Left forelimb (tissue), 1 donor: ENCODE results near the gene FHIT.
"Not testable (repeated sequence)": the region's sequence is repeated elsewhere in the genome, so short reads cannot be mapped to it uniquely, and the experiment has no call there.

Experiments
- DNase-seq: peaks from one replicate; pipeline ENCODE4 v3.0.0-alpha.2; 2018; ENCODE audit warnings: low spot score

Gene FHIT

GRCh38 chr3:60919296-60919695, 332.0 kb downstream of the FHIT start:
- no peak for DNase-seq

GRCh38 chr3:60917141-60917540, 334.1 kb downstream of the FHIT start:
- no peak for DNase-seq

- DNase-seq = no peak
Observed at GRCh38 chr3:60916546-60916945, 334.7 kb downstream of the FHIT start.

GRCh38 chr3:60913474-60913873, 337.8 kb downstream of the FHIT start:
- no peak for DNase-seq

- DNase-seq = no peak
Observed at GRCh38 chr3:60912876-60913275, 338.4 kb downstream of the FHIT start.

- no peak for DNase-seq
Observed at GRCh38 chr3:60912142-60912541, 339.1 kb downstream of the FHIT start.

- DNase-seq = no peak
Observed at GRCh38 chr3:60909526-60909925, 341.7 kb downstream of the FHIT start.

- no peak for DNase-seq
Observed at GRCh38 chr3:60906283-60906682, 345.0 kb downstream of the FHIT start.

GRCh38 chr3:60898321-60898720, 352.9 kb downstream of the FHIT start:
- no peak for DNase-seq

- DNase-seq = no peak
Observed at GRCh38 chr3:60893946-60894345, 357.3 kb downstream of the FHIT start.

- DNase-seq = no peak
Observed at GRCh38 chr3:60890226-60890625, 361.0 kb downstream of the FHIT start.

- not testable (repeated sequence) for DNase-seq
Observed at GRCh38 chr3:60888952-60889351, 362.3 kb downstream of the FHIT start.

GRCh38 chr3:60887574-60887973, 363.7 kb downstream of the FHIT start:
- DNase-seq = no peak

- DNase-seq = no peak
Observed at GRCh38 chr3:60886518-60886917, 364.7 kb downstream of the FHIT start.

GRCh38 chr3:60884005-60884404, 367.2 kb downstream of the FHIT start:
- no peak for DNase-seq

GRCh38 chr3:60877188-60877587, 374.1 kb downstream of the FHIT start:
- DNase-seq = no peak

- no peak for DNase-seq
Observed at GRCh38 chr3:60870396-60870795, 380.9 kb downstream of the FHIT start.

GRCh38 chr3:60867200-60867599, 384.1 kb downstream of the FHIT start:
- no peak for DNase-seq

- no peak for DNase-seq
Observed at GRCh38 chr3:60856257-60857046, 394.8 kb downstream of the FHIT start.

- no peak for DNase-seq
Observed at GRCh38 chr3:60855250-60855649, 396.0 kb downstream of the FHIT start.

- DNase-seq = no peak
Observed at GRCh38 chr3:60854791-60855190, 396.5 kb downstream of the FHIT start.

GRCh38 chr3:60847791-60848190, 403.5 kb downstream of the FHIT start:
- DNase-seq = no peak

GRCh38 chr3:60844256-60844655, 407.0 kb downstream of the FHIT start:
- no peak for DNase-seq

- no peak for DNase-seq
Observed at GRCh38 chr3:60841355-60841754, 409.9 kb downstream of the FHIT start.
